ENCODE data around the gene SUSD4.

- TF ChIP-seq POLR2A (IDR thresholded peaks at IDR 0.05; ENCODE audit: low read depth, low read length) (no peak), TAF1 (IDR thresholded peaks at IDR 0.05; ENCODE audit: low read depth, low read length) (no peak), POLR2AphosphoS5 (IDR thresholded peaks at IDR 0.05; ENCODE audit: low read depth, low read length) (no peak), PAX5 (IDR thresholded peaks at IDR 0.05; ENCODE audit: insufficient read depth, low read length, severe bottlenecking) (no peak)
Observed at GRCh38 chr1:223288826-223289225, 75.2 kb downstream of the SUSD4 start.
